HG03442 (cell line): ENCODE data around the gene METTL18.
A peak's percentile ranks its signal among the peaks of the same experiment; 100 is the strongest.
"Not testable (repeated sequence)": the region's sequence is repeated elsewhere in the genome, so short reads cannot be mapped to it uniquely, and the experiment has no call there.

Experiments used
- ATAC-seq: cut with Tn5 transposase; IDR thresholded peaks from one replicate; pipeline ENCODE4 v1.9.1; 2021; ENCODE audit warnings: mild to moderate bottlenecking, moderate library complexity; ENCODE audit not compliant: unreplicated experiment

METTL18 gene

DNA sequence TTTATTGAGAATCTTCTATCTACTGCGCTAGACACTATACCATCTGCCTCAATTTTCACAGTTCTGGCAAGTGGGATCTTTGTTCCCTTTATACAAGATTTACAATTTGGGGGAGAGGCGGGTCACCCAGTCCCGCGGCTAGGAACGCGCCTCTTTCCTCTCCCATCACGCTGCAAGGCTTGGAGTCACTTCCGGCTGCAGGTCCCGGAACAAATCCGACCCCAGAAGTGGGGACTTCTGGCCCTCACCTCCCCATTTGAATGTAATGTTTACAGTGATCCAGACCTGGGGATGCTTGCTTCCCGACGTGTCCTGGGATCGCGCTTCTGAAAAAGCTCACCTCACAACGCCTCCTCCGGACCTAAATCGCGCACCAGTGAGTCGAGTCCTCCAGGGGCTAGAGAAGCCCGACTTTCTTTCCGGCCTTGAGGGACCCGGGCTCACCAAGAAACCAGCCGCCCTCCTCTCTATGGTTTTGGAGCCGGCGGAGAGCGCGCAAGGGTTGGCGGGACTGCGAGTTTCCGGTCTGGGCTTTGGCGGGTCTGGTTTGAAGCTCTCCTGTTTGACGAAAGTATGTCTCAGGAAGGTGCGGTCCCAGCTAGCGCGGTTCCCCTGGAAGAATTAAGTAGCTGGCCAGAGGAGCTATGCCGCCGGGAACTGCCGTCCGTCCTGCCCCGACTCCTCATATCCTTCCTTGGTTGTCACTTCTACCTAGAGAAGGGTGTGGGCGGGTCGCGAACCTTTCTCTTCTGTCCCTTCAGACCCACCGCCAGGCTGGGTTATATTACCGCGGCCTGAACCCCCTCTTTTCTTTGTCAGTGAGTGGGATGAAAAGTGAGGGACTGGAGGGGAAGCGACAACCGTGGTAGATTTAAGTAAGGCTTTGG, at the start of gene METTL18:
METTL18 (minus strand) TSS at position 378 of the 887 bp plus-strand sequence. CDS start 1,212 bp downstream, outside the sequence.
- peak; percentile 94 for ATAC-seq

DNA sequence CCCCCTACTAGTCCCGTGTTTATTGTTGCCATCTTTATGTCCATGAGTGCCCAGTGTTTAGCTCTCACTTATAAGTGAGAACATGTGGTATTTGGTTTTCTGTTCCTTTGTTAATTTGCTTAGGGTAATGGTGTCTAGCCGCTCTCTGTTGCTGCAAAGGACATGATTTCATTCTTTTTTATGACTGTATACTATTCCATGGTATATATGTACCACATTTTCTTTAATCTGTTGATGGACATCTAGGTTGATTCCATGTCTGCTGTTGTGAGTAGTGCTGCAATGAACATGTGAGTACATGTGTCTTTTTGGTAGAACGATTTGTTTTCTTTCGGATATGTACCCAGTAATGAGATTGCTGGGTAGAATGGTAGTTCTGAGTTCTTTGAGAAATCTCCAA, 44.2 kb upstream of the METTL18 start:
- ATAC-seq = no peak

- ATAC-seq = no peak
Measured at GRCh38 chr1:169836198-169836597, 41.5 kb upstream of the METTL18 start.

GRCh38 chr1:169835647-169836046, 40.9 kb upstream of the METTL18 start:
- no peak for ATAC-seq

DNA sequence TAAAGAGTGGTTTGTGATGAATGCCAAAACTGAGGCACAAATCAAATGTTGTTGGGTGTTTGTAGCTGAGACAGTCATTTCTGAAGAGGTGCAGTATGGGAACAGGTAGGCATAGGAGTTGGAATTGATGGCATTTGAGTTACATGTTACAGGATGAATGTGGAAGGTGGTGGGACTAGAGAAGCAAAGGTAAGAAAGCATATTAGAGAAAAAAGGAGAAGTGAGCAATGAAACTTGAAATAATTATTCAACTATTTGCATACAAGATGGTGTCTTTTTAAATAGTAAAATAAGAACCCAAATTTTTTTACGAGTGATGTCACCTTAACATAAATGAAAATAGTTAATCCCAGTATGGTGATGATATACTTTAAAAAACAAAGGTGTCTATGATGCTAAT, 40.2 kb upstream of the METTL18 start:
- no peak for ATAC-seq

DNA sequence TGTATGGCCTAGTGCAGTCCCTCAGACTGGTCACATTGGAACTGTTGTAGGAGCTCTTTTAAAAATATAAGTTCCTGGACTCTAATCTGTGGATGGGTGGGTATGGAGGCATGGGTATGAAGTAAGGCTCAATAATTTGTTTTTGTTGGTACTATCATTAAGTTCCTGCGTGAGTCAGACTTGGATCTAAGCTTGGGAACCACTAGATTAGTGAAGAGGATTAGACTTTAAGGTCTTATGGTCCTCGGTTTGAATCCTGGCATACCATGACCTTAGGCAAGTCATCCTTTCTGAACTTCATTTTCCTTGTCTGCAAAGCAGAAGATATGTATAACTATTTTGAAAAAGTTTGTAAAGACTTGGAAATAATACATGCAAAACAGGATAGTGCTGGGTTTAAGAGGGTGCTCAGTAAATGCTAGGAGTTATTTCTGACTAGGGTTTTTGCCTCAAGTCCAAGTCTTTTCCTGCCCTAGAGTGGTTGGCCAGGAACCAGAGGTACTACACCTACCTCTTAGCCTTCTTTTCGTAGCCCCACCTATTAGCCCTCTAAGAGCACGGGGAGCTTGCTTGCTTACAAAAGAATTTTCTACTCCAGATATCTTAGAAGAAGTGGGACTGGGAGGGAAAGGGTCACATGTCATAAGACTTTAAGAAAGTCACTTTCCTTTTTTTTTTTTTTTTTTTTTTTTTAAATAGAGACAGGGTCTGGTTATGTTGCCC, 38.6 kb upstream of the METTL18 start:
- no peak for ATAC-seq

DNA sequence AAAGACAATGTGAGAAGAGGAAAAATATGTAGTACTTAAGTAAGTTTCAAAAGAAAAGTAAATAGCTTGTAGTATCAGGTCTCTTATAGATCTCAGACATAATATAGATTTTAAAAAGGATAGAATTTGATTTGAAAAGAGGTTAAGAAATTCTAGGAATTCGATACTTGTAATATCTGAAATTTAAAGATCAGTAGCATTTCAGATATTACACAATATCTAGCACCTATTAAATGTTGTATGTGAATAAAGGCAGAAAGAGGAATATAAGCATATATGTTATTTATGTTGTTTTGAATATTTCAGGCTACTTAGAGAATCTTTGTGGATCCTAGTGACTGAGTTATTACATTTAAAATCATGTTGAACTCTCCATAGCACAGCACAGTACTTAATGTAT, 35.0 kb upstream of the METTL18 start:
- no peak for ATAC-seq

DNA sequence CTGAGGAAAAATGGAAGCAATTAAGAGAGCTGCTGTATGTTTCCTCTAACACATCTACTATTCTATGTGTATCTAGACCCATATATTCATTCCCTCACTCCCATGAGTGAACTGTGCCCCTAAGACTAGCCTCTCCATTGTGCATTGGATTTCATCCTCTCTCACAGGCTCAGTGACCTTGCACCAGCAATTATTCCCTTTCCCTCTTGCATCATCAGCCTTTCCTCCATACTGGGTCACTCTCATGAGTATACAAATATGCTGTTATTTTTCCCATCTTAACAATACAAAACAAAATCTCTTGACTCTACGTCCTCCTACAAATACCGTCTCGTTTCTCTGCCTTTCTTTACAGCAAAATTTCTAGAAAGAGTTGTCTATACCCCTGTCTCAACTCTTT, 29.4 kb upstream of the METTL18 start:
- no peak for ATAC-seq

- ATAC-seq = no peak
Measured at GRCh38 chr1:169821500-169821899, 26.8 kb upstream of the METTL18 start.

DNA sequence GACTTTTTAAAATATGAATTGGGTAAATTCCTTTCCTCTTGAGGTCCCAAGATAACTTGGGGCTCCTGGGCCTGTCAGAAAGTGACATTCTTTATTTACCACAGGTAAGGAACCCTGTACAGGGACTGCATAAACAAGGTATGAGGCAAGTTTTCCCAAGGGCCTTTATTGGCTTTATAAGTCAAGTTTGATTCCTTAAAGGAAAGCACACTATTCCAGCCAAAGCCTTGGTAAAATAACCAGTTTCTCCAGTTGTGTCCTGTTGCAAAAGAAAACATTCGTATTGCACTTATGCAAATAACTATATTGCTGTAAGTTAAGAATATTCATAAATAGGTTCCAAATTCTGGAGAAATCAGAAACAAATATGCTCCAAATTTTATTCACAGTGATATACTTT, 21.9 kb upstream of the METTL18 start:
- no peak for ATAC-seq

DNA sequence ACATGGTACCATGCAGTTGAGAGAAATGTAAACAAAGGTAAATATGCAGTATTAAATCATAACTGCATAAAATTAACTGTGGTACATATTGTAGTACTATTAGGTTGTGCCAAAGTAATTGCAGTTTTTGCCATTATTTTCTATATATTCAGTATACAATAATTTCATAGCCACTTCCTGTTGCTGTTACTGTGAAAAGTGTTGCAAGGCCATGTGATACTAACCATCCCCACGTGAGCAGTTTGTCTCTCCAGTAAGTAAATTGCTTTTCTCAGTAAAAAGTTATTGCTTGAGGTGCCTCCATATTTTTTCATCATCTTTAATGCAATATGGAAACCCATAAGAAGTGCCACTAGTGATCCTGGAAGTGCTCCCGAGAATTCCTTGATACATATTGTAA, 19.6 kb upstream of the METTL18 start:
- ATAC-seq = no peak

- ATAC-seq = no peak
Measured at GRCh38 chr1:169812131-169812530, 17.4 kb upstream of the METTL18 start.

GRCh38 chr1:169811418-169812035, 16.8 kb upstream of the METTL18 start:
- ATAC-seq = not testable (repeated sequence)

- no peak for ATAC-seq
Measured at GRCh38 chr1:169809370-169810095, 14.8 kb upstream of the METTL18 start.

GRCh38 chr1:169804941-169805340, 10.2 kb upstream of the METTL18 start:
- ATAC-seq = no peak

GRCh38 chr1:169802888-169803287, 8.2 kb upstream of the METTL18 start:
- no peak for ATAC-seq

GRCh38 chr1:169797281-169797680, 2.6 kb upstream of the METTL18 start:
- ATAC-seq = no peak

DNA sequence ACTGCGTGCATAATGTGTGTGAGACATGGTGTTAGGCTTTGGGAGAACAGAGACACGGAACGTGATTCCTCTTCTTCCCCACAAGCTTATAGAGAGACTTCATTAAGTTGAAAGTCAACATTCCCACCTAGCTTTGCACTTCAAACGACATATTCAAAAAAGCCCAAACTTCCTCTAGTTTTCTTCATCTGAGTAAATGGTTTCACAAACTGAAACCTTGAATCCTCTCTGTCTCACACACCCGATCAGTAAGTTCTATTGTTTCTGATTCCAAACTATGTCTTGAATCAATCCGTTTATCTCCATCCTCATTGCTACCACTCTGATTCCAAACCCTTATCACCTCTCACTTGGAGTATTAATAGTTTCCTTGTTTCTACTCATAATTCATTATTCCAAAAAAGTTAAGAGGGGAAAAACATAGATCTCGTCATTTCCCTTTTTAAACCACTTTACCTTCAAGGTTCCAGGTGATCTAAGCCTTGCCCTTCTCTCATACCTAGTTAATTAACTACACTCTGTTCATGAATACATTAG, 1.6 kb upstream of the METTL18 start:
- ATAC-seq = no peak

GRCh38 chr1:169795687-169796086, 980 bp upstream of the METTL18 start:
- ATAC-seq = no peak

- no peak for ATAC-seq
Measured at GRCh38 chr1:169793730-169794129, 977 bp downstream of the METTL18 start.

DNA sequence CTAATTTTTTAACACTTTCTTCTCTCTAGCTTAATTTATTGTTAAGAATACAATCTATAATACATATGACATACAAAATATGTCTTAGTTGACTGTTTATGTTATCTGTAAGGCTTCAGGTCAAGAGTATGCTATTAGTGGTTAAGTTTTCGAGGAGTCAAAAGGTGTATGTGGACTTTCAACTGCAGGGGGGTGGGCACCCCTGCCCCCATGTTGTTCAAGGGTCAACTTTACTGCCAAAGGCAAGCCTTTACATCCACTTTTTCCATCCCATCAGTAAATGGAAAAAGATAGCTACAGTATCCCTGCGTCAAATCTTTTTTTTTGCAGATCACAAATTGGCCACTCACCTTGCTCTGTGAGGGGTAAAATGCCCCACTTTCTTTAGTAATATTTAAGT, 6.3 kb downstream of the METTL18 start:
- ATAC-seq = no peak
